GM18907 (cell line): ENCODE results near the gene LMAN2.

Source experiments
- ATAC-seq: cut with Tn5 transposase; IDR thresholded peaks from one replicate; pipeline ENCODE4 v1.9.1; 2021; ENCODE audit warnings: mild to moderate bottlenecking, moderate library complexity; ENCODE audit not compliant: unreplicated experiment

Gene LMAN2, protein sequence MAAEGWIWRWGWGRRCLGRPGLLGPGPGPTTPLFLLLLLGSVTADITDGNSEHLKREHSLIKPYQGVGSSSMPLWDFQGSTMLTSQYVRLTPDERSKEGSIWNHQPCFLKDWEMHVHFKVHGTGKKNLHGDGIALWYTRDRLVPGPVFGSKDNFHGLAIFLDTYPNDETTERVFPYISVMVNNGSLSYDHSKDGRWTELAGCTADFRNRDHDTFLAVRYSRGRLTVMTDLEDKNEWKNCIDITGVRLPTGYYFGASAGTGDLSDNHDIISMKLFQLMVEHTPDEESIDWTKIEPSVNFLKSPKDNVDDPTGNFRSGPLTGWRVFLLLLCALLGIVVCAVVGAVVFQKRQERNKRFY

DNA sequence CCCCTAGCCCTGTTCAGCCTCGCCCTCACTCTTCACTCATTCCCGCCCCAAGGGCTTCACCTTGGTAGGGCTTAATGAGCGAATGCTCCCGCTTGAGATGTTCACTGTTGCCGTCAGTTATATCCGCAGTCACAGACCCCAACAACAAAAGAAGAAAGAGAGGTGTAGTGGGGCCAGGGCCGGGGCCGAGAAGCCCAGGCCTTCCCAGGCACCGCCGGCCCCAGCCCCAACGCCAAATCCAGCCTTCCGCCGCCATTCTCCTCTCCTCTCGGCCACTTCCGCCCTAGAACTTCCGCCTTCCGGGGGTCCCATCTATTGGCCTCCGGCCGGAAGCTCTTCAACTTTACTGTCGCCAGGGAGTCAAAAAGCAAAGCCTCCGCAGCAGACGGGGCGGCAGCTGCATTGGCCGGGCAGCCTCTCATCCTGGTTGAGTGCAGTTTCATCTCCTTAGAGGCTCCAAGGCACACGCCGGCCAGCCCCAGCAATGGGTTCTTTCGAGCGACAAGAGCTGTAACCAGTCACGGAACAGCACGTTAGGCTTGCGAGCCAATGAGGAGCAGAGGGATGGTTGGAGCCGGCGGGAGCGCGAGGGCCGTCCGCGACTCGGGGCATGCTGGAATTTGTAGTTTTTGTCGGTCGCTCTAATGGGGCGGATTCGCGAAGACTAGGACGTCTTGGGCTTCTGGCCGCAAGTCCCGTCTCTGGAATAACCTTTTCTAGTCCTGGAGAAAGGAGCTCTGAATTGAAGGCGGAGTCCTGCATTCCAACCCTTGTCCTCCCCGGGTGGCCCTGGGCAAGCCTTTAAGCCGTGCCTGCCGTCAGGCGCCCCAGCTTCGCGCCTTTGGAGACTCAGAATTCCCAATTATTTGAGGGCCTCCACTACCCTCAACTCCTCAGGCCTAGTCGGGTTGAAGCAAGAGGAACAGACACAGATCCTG lies at the start of gene LMAN2:
Gene LMAN2 (minus strand): TSS at position 277 of the 938 bp plus-strand sequence. CDS start 21 bp downstream, at position 256.
- ATAC-seq, result peak; percentile 92

DNA sequence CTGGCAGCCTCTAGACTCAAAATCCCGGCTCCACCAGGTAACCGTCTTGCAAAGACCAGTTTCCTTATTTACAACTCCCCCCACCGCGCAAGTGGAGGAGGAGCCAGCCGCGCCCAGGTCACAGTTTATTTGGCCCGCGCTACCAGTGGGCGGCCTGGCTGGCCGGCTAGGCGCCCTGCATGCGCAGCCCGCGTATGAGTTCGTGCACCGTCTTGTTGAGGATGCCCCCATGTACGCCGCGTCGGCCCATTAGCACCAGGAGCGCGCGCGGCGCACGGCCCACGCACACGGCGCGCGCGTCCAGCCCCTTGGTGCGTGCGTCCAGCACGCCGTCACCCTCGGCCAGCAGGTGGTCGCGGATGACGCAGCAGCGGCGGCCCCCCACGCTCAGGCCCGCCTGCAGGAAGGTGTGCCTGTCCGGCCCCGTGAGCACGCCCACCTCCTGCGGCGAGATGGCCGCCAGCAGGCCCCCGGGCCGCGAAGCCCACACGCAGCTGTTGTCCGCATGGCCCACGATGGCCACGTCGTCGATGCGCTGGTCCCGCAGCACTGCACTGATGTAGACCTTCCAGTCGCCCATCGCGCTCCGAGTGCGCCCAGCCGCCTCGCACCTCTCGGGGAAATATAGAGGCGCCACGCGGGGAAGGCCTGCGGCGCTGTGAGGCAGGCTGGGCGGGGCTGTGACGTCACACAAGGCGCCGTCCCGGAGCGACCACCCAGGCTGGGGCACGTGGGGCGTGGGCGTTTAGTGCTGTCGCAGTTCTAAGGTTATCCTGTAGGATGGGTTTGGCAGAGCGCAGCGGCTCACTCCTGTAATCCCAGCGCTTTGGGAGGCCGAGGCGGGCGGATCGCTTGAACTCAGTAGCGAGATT lies 48.8 kb upstream of the LMAN2 start, which contains the start of gene PFN3:
Gene PFN3 (minus strand): TSS at position 665 of the 872 bp plus-strand sequence. CDS start 85 bp downstream, at position 580.
- no peak for ATAC-seq

DNA sequence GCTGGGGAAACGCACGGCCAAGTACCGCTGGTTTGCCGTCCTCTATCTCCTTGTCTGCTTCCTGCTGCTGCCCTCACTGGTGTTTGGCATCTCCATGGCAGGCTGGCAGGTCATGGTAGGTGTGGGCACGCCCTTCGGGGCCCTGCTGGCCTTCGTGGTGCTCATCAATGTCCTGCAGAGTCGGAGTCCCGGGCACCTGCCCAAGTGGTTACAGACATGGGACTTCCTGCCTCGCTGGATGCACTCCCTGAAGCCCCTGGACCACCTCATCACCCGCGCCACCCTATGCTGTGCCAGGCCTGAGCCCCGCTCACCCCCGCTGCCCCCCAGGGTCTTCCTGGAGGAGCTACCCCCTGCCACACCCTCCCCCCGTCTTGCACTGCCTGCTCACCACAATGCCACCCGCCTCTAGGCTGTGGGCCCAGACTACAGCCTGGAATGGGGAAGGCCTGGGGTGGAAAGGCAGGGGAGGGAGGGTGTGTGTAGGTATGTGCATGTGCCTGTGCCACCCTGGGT lies 46.5 kb upstream of the LMAN2 start:
- ATAC-seq, result no peak

DNA sequence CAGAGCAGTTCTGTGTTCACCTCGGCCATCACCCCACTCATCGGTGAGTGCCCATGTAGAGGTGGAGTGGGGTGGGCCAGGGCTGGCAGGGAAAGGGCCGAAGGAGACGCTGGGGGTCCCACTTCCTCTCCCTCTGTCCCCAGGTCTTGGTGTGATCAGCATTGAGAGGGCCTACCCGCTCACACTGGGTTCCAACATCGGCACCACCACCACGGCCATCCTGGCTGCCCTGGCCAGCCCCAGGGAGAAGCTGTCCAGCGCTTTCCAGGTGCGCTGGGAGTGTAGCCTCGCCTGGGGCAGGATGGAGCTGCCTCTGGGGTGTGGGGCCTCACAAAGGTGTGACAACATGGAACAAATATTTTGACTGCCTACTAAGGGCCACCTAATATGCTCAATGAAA lies 45.3 kb upstream of the LMAN2 start:
- ATAC-seq, result no peak

DNA sequence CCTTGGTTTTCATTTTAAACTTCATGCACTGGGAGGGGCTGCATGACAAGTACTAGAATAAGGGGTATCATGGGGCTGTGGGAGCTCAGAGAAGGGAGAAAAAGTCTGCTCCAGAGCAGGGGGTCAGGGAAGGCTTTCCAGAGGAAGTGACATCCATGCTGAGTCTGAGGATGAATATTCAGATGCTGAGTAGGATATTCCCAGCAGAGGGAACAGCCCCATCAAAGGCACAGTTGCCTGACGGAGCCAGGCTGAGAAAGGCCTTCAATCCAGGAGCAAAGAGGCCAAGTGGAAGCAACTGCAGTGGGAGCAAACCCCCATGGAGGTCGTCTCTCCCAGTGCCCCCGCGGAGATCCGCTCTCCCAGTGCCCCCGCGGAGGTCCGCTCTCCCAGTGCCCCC lies 44.6 kb upstream of the LMAN2 start:
- ATAC-seq, result no peak

DNA sequence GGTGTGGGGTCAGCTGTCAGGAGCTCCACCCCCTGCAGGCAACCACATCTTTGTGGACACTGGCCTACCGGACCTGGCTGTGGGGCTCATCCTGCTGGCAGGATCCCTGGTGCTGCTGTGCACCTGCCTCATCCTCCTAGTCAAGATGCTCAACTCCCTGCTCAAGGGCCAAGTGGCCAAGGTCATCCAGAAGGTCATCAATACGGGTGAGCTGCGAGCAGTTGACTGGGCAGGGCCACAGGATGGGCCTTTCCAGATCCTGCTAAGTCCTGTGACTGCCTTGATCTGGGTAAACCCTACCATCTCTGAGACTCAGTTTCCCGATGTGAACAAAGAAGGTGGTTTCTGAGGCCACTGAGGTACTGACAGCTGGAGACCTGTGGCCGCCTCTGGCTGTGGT lies 42.5 kb upstream of the LMAN2 start:
- no peak for ATAC-seq

DNA sequence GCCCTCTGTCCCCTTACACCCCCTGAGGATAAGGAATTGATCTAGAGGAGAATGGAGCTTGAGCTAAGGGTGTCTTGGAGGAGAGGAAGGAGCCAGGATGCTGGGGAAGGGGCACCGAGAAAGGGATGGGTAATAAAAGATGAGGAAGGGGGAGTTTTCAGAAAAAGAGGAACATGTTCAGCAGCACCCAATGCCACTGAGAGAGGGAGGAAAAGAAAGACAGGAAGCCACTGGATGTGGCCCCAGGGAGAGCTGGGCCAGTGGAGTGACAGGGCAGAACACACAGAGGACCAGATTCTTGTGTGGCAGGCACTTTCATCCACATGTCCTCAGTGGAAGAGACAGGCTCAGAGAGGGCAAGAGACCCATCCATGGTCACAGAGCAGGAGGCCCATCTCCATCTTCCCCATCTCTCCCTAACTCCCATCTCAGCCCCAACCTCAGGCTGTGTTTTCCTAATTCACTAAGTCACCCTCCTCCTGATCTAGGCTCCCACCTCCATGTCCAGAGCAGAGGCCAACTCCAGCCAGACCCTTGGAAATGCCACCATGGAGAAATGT lies 41.8 kb upstream of the LMAN2 start:
- ATAC-seq, result no peak

DNA sequence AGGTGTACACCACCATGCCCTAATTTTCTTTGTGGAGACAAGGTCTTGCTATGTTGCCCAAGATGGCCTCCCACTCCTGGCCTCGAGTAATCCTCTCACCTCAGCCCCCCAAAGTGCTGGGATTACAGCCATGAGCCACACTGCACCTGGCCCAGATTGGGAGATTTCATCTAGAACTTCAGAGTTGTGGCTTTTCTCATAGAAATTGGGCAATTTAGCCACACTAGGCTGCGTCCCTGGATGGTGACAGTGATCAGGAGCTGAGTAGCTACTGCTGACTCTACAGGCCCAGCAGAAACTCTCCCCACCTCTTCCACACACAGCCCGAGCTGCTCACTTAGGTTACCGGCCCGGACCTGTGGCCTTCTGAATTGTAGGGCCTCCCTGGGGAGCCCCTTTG lies 41.3 kb upstream of the LMAN2 start:
- no peak for ATAC-seq

DNA sequence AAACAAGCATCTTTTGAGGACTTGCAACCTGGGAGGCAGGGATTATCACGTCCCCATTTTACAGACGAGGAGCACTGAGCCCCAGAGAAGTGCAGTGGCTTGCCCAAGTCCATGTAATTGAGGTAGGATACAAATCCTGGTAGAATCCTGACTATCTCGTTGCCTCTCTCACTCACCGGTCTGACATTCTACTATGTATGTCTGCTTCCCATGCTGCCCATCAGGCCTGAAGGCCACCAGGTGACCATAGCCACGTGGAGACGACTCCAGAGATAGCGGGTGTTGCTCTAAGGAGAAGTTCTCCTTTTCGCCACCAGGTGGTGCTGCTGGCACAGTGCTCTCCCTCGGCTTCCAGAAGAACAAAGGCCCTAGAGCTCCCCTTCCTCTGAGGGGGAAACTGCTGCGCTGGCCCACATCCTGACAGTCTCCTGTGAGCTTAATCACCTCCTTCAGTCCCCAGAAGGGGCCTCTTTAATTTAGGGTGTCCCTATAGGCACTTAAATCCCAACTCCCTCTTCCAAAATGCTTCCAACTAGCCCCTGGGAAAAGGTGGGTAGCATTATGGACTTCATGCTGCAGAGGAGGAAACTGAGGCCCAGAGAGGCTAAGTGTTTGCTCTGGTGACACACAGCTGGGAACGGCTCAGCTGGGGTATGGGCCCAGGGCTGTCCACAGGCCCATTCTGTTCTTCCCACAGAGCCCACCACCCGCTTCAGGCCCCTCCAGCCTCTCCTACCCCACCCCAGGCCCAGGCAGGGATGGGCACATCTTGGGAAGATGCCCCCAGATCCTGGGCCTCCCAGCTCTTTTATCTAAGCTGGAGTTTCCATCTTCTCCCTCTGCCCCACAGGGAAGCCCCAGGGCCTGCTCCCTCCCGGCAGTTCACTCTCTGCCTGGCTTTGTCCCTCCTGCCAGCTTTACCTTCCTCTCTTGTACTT lies 39.2 kb upstream of the LMAN2 start:
- peak; percentile 54 for ATAC-seq

DNA sequence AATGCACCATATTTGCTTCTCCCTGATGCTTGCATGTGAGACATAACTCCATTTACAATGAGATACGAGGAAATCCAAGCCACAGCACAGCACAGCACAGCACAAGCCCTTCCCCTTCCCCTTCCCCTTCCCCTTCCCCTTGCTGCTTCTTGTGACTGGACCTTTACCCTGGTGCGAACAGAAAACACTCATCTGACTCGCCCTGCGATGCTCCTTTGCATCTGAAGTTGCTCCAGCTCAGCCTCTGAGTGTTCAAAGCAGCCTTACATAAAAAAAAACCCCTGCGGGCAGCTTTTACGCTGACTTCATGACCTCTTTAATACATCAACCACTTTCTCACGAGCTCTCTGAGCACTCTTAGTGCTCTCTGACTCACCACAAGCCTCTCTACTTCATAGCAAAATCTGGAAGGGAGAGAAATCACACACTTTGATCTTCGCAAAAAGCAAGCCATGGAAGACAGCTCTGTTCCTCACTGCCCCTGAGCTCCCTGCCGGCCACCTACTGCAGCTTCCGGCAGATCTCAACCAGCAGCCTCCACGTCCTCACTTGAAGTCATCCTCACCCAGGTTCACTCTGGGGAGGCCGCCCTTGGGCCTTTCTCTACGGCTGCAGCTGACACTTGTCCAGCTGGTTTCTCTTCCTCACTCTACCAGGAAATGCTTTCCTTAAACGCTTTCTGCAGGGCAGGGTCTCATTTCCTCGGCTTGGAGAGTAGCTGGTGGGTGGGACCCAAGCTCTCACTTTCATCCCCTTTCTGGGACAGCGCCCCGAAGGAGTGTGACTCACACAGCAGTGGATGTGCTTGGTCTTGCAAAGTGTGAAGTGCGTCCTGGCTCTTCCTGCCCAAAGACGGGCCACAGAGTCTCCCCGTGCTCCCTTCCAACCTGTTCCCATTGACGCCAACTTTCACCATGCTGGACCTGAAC lies 38.0 kb upstream of the LMAN2 start:
- ATAC-seq, result no peak

DNA sequence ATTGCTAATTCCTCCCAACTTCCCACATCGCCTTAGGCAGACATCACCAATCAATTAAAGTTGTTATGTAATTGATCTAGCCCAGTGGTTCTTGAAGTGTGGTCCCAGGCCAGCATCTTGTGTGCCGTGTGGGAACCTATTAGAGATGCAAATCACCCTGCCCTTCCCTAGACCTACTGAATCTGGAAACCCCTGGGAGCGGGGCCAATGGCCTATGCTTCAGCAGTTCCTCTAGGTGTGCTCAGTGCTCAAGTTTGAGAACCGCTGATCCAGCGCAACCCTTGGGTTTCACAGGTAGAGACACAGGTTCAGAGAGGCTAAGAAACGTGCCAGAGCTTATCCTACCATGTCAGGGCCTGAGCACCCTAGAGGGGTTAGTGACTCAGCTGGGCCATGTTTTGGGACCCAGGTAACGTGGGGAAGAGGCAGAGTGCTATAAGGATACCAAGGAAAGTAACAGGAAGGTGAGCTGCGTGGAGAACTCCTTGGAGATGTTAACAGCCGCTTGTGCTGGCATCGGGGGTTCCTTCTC lies 37.1 kb upstream of the LMAN2 start:
- ATAC-seq, result no peak

DNA sequence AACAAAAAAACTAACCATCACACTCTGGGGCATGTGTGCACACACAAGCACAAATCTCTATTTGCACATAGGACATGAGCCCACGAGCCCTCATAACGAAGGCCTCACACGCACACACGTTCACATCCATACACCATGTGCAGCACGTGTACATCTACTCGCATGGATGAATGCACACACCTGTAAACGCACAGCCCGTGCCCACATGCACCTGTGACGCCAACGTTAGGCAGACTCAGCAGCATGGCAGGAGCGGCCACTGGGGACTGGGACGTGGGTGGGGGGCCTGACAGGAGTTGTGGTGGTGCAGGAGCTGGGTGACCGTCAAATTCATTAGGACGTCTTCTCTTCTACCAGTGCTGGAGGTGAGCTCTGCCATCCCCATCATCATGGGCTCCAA lies 35.9 kb upstream of the LMAN2 start:
- no peak for ATAC-seq

DNA sequence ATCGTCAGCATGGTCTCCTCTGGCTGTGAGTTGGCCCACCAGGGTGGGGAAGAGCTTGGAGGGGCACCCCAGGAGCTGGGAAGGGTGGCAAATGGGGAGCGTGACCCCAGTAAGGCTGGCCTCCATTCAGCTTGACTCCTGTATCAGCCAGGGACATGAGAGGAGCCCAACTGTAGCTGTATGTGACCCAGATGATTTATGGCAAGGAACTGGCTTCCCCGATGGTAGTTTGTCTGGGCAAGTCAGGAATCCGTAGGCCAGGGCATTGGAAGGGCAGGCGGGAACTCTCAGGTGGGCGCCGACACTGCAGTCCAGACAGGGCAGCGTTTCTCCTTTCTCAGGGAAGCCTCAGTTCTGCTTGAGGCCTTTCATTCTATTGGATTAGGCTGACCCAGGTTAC lies 35.1 kb upstream of the LMAN2 start:
- ATAC-seq, result no peak

DNA sequence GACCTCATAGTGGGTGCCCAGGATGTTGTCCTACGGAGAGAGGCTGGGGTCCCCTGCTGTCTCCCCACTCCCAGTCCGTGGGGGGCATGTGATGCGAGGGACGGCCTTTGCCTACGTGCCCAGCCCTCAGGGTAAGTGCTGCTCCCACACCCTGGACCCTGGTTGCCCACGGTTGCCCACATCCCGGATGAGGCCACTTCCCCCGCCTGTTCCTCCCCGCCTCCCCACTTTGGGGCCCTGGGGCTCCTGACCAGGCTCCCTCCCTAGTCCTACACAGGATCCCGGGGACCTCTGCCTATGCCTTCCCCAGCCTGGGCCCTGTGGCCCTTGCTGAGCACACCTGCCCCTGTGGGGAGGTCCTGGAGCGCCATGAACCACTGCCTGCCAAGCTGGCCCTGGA lies 34.3 kb upstream of the LMAN2 start:
- no peak for ATAC-seq

DNA sequence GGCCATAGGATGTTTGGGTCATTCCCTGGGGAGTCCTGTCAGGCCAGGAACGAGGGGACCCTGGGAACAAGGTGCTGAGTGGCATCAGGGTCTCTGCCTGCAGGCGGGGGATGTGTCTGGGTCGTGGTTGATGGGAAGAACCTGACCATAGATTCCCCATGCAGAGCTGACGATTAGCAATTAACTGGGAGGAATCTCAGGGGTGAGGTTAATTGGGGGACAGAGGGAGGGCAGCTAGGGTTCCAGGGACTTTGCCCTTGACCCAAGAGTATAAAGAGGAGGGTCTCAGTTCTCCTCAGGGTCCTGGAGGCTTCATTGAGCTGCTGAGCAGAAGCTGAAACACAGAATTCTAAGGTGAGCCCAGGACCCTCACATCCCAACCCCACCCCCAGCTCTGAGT lies 32.7 kb upstream of the LMAN2 start, which contains the start of gene SLC34A1:
Gene SLC34A1 (plus strand): TSS at position 301 of the 400 bp plus-strand sequence. CDS start 1,308 bp downstream, outside the sequence.
- ATAC-seq, result no peak

DNA sequence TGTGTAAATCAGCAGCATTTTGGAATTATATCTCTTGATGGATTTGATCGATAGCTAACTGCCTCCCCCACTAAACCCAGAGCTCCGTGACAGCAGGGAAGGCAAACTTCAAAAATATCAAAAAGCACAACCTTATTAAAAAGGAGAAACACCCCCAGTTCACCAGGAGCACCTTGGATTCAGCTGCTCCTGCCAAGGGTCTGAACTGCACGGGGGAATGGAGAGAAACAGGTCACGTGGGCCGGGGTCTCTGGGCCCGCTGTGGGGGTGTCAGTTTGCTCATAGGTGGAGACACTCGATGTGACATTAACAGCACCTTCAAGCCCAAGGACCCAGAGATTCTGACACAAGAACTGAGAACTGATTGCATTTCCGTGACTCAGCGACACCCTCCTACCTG lies 31.7 kb upstream of the LMAN2 start:
- no peak for ATAC-seq

DNA sequence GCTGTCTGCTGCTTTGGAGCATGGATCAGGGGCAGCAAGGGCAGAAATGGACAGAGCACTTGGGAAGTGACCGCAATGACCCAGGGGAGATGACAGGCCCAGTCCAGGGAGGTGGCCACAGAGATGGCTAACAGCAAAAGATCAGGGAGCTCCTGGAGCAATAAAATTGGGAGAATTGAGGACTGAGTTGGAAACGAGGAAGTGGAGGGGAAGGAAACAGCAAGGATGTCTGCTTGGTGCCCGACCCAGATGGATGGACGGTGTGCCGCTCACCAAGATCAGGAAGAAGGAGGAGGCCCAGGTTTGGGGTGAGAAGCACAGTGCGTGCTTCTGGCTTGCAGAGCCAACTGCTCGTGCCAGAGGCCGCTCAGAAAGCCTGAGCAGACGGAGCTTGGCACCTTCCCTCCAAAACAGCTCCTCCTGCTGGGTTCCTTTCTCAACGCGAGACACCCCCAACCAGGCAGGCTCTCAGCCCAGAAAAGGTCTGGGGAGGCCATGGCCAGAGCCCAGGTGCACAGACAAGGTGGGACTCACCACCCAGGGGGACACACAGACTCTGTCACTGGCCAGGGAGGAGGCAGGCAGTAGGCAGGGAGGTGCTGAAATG lies 31.1 kb upstream of the LMAN2 start:
- ATAC-seq, result no peak

DNA sequence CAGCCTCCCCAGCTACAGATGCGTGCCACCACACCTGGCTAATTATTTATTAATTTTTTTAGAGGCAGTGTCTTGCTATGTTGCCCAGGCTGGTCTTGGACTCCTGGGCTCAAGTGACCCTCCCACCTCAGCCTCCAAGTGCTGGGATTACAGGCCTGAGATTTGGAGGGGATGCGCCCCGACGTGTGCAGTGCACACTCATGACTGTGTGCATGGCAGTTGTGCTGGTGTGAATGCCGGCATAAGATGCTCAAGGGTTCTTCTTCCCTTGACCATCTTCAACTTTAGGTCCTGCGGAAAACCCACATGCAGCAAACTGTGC lies 29.3 kb upstream of the LMAN2 start:
- no peak for ATAC-seq
